ENCODE data around the gene DLG4.
"Not testable (repeated sequence)": the region's sequence is repeated elsewhere in the genome, so short reads cannot be mapped to it uniquely, and the experiment has no call there.

DNA sequence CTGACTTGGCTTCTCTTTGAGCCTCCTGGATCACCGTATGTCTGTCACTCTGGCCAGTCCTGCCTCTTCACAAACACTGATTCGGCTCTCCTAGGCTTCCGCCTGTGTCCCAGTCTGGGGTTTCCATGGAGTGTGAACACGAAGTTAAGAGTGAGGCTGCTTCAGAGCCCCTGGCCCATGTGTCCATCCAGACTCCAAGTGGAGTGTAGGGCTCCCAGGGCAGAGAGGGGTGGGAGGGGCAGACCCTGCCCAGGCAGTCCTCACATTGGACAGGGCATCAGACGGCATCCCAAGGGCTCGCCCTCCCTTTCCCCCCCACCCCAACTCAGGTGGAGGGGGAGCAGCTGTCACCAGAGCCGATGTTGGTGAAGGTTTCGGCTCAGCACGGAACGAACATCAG is 24.2 kb upstream of the DLG4 start:
- TF ChIP-seq, protein P1, sequence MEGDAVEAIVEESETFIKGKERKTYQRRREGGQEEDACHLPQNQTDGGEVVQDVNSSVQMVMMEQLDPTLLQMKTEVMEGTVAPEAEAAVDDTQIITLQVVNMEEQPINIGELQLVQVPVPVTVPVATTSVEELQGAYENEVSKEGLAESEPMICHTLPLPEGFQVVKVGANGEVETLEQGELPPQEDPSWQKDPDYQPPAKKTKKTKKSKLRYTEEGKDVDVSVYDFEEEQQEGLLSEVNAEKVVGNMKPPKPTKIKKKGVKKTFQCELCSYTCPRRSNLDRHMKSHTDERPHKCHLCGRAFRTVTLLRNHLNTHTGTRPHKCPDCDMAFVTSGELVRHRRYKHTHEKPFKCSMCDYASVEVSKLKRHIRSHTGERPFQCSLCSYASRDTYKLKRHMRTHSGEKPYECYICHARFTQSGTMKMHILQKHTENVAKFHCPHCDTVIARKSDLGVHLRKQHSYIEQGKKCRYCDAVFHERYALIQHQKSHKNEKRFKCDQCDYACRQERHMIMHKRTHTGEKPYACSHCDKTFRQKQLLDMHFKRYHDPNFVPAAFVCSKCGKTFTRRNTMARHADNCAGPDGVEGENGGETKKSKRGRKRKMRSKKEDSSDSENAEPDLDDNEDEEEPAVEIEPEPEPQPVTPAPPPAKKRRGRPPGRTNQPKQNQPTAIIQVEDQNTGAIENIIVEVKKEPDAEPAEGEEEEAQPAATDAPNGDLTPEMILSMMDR (IDR thresholded peaks at IDR 0.05): not testable (repeated sequence)
- TF ChIP-seq EZH2 (IDR thresholded peaks at IDR 0.05; ENCODE audit: borderline replicate concordance, insufficient read depth, low read depth, low read length, poor library complexity, severe bottlenecking): not testable (repeated sequence)

Measured in B cell (primary cell).